NOMO-1 treated with DMSO at 0.1 percent for 48 hours (cell line): ENCODE results near the gene ACOX2.
"Not testable (repeated sequence)": the region's sequence is repeated elsewhere in the genome, so short reads cannot be mapped to it uniquely, and the experiment has no call there.

ENCODE experiments used
- DNase-seq: peaks from one replicate; lab custom pipeline; 2025; ENCODE audit not compliant: unreplicated experiment; lab: John Stamatoyannopoulos, UW

The ACOX2 gene

DNA sequence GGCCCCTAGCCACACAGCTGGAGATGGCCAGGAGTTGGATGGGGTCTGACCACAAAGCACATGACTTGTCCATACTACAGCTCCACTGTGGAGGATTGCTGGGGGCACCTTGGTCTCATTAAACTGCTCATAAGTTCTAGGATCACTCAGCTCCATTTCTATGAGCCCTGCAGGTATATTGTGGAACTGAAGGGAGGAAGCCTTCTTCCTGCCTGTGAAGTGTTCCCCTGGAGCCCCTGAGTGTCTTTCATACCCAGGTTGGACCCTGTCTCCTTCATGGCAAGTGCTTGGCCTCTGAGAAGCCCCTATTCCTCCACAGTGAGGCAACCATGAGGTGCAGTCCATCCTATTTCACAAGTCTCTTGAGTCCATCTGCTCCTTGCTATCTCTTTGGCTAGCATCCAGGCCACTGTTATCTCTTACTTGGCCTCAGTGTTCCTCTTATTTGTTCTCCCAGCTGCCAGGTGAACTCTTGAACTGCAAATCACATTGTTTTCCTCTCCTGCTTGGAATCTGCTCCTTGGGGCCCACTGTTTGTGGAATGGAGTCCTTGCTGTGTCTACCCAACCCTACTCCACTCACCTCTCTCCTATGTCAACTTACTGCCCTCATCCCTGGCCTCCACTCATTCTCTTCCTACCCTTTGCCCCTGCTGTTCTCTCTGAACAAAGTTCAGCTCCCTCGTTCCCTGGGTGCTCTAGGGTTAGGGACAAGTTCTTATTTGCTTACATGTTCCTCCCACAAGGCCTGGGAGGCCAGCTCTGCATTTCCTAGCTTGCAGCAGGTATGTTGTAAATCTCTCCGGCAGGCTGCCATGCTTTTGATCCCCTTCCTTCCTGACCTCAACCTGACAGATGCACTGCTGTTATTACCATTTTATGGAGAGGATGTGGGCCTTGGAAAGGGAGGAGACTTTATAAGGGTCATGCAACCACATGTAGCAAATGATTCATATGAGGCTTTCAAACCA lies 1.2 kb downstream of the ACOX2 start:
- no peak for DNase-seq

DNA sequence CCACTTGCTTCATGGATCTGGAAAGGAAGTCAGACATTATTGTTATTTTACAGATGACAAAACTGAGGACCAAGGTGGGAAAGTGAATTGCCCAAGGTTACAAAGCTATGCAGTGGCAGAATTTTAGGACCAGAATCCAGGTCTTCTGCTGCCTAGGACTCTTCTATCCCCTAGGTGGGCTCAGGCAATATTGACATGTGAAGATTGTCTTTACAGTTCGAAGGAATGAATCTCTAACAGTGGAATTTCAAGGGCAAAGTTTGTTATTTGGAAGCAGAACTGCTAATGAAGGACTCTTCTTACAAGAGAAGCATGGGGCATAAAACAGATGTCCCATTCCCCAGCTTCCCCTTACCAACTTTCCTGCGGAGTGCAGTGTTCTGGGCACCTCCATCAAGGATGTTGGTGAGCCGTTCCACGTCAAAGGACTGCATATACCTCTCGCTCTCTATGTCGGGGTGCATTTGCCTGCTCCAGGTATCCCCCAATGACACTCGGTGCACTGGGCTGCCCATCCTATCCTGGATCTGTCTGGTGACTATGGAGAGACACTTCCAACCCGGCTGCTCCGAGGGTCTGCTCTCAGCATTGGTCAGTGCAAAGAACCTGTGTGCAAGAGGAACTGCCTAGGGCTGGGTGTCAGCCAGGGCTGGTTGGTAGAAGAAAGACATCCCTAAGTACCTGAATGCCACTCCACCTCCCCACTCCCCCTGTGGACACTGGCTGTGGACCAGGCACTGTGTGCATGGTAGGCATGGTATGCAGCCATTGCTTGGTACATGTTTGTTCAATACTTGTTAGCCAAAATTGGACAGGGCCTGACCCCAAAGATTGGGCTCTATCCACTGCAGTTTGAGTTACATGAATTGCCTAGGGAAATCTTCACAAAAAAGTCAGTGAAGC lies 2.1 kb downstream of the ACOX2 start:
- DNase-seq, result no peak

DNA sequence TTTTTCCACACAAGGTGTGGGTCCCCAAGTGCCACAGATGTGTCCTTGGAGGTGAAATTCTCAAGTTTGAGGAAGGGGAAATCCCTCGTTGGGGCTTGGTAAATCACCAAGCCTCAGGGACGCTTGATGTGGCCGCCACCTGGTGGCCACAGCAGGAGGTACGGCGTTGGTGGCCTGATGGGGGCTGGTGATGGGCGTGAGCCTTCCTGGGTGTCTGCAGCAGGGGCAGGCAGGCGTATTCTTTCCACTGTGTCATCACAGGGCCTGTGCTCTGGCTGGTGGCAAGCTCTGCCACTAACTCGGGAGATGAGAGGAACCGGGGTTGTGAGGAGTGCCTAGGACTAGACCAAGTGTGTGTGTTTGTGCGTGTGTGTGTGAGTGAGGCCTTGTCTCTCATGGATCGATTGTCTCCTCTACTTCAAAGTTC lies 4.2 kb downstream of the ACOX2 start:
- peak; percentile 49 for DNase-seq

DNA sequence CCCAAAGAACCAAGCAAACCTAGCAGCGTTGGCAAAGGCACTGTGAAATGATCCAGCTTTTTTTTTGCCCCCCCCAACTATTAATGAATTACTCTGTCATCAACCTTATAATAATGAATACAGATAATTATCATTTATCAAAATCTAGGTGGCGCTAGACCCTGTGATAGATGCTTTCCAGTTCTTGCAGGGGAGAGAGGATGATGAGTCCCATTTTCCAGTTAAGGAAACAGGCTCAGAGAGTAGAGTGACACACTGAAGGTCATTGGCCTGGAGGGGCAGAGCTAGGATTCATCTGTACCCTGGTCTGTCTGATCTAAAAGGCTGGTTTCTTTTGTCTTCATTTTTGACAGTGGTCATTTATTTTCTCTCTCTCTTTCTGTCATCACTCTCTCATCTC lies 5.0 kb downstream of the ACOX2 start:
- DNase-seq, result peak; percentile 14

DNA sequence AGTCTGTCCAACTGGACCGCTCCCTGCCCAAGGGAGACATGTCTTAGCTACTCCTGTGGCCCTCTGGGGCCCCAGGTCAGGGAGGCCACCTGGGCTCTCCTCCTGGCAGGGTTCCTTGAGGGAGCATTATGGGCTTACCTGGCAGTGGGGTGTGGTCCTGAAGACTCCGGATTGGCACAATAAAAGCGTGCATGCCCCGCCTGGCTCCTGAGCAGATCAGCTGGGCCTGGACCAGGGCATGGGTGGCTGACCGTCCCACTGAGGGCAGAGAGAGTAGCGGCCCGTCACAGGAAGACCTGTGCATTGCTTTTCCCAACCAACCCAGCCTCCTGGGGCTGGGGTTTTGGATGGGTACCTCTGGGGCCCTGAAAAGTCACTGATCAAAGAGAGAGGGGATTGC lies 5.4 kb downstream of the ACOX2 start:
- no peak for DNase-seq

DNA sequence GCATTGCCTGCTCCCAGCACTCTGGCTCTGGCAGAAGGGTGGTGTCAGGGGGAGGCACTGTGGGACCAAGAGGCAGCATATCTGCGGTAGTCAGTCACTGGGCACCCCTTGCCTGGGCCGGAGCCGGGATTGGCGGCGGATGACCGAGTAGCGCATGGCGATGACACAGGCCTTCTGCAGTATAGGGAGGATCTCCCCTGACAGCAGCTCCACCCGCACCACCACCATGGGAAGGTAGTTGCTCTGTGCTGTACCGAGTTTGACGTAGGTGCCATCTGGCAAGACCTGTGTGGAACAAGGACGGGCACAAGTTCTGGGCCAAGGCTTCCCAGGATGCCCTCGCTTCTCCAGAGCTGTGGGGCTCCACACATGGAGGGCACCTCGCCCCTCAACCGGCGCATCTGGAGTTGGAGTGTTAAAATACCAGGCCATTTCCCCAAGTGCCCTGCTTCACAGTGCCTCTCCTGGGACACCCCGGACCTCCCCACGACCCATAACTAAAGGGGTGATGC lies 6.6 kb downstream of the ACOX2 start:
- DNase-seq, result no peak

DNA sequence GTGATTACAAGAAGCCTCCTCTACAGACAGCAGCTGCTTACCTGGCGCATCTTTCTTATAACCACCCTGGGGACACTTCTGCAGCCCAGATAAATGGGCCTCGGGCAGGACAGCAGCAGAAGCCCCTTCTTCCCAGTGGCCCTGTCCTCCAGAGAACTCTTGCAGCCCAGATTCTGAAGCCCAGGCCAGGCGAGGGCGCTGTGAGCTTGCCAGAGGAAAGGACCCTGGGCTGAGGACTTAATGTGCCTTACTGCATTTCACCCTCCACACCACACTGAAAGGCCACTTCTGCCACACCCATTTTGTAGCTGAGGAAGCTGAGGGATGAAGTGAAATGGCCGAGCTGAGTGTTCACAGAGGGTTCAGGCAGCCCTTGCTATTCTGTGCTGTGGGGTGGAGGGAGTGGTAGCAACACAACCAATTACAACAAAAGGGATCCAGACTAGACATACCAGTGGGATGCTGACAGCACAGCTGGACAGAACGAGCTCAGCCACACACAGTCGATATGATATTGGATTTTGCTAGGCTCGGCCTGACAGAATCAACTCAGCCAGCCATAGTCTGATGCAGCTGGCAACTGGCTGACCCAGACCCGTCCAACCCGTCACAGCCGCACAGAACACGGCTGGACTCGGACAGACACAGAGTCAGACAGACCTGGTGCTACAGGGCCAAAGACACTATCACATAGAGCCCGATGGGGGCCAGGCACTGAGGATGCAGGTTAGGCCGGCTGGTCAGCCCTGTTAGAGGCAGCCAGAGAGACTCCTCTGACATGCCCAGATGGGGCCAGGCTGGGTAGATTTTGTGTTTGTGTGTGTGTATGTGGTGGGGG lies 7.3 kb downstream of the ACOX2 start:
- DNase-seq, result no peak

DNA sequence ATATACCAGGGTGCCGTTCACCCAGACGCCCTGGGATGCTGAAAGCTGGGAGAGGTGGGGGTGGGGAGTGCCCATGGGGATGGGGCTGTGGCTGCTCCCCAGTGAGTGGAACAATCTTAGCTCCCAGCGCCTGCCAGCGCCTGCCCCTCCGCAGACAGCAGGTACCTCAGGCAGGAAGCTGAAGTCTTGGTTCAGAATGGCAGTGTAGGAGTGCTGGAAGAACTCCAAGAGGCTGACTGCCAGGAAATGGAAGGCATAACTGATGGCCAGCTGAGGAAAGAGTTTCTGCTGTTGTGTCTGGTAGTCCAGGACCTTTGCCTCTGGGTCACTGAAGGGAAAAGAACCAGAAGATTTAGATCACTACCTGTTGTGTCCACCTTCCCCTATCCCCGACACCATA lies 8.4 kb downstream of the ACOX2 start:
- no peak for DNase-seq

DNA sequence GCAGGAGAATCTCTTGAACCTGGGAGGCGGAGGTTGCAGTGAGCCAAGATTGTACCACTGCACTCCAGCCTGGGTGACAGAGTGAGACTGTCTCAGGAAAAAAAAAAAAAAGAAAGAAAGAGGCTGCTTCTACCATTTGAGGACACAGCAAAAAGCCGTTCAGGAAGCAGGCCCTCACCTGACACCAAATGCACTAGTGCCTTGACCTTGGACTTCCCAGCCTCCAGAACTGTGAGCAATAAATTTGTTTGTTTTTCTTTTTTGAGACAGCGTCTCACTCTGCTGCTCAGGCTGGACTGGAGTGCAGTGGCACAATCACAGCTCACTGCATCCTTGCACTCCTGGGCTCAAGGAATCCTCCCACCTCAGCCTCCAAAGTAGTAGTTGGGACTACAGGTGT lies 9.6 kb downstream of the ACOX2 start:
- not testable (repeated sequence) for DNase-seq

DNA sequence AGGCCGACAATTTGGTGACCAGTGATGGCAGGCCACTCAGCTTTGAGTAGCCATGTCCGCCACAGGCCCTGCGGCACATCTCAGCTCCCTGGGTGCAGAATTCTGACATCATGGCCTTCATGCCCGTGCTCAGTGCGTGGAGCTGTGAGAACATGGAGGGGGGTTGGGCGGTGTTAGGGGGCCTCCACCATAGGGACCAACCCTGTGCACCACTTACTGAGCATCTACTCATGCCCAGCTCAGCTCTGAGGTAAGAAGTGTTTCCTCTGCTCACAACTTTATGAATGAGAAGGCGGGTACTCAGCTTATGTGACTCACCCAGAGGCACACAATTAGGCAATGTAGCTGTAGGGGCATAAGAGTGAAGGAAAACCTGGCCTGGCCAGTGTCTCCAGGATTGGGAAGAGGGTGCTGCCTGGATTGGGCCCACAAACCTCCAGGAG lies 10.5 kb downstream of the ACOX2 start:
- DNase-seq, result peak; percentile 93

DNA sequence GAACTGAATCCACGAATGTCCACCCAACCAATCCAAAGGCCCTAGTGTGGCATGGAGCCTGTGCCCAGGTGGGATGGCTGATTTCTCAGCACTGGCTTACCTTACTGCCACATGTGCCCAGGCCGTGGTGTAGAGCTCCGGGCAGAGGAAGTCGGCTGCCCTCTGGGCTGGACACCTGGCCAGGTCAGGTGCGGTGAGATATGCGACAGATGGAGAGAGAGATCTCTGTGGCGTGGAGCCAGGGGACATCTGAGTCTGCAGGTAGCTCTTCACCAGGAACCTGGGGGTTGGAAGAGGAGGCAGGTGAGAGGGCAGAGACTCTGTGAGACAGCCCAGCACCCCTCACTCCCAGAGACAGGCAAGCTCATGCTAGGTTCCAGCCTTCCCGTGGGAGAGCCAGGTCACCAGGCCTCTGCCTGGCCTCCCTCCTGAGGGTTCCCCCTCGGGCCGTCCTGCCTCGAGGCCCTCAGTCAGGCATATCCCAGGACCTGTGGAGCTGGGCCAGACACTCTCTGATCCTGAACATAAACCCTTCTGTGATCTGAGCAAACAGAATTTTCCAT lies 12.6 kb downstream of the ACOX2 start:
- DNase-seq, result no peak

DNA sequence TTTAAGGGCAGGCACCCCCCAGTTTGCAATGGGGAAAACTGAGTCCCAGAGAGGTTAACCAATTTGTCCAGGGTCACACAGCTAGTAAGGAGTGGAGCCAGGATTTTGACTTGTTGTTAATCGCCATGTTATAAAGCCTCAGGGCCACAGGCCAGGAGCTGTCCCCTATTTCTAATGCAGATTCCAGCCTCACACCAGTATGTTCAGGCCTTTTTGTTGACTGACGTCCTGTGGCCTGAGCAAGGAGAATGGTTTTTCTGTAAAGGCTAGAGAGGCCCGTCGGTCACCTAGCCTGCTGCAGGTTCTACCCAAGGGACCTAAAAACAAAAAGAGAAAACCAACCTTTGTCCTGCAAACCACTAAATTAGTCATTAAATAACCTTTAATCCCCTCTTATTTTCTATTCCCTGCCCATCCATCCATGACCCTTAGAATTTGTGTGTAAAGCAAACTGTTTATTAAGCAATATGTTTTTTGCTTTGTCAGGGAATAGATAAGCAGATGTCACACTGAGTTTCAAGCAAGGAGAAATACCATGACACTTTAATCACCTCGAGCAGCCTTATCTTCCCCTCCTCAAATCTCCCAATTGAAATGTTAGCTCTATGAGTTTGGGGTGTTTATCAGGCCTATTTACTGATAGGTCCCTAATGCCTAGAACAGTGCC lies 14.1 kb downstream of the ACOX2 start:
- no peak for DNase-seq

DNA sequence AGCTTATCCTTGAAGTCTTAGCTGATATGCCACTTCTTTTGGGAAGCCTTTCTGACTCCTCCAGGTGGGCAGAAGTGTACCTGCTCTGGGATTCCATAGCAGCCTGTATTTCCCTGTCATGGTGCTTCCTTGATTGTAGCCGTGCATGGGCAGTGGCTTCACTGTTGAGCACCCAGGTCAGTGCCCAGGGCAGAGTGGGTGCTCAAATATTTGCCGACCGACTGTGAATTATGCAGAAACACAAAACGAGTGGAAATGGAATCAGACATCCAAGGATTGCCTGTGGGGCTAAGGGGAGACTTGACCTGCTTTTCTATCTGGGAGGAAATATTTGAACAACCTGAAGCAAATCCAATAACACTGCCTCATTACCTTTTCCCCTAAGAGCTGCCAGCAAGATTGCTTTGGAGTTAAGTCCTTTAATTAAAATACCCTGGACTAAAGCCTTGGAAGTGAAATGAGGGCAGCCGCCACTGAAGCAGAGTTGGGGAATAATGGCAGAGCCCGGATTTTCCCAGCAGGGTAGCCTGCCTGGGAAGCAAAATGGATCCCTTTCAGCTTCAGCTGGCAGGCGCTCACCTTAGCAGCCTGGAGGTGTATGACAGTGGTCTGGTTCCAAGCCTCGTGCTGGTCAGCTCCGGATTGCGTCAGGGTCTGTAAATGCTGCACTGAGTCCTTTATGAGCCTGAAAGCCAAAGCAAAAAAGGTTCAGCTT lies 14.9 kb downstream of the ACOX2 start:
- no peak for DNase-seq

DNA sequence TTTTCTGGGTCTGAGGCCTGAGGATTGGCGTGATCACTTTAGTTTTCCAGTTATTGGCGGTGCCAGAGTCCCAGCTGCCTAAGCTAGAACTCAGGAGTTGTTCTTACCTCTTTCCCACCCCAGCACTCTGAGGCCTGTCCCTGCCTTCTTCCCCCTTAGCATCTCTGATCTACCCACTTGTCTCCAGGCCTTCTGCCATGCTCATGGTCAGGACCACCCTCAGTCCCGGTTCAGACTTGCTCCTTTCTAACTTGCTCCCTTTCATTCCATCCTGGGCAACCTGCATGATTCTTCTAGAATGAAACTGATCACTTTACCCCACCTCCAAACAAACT lies 15.7 kb downstream of the ACOX2 start:
- DNase-seq, result no peak

DNA sequence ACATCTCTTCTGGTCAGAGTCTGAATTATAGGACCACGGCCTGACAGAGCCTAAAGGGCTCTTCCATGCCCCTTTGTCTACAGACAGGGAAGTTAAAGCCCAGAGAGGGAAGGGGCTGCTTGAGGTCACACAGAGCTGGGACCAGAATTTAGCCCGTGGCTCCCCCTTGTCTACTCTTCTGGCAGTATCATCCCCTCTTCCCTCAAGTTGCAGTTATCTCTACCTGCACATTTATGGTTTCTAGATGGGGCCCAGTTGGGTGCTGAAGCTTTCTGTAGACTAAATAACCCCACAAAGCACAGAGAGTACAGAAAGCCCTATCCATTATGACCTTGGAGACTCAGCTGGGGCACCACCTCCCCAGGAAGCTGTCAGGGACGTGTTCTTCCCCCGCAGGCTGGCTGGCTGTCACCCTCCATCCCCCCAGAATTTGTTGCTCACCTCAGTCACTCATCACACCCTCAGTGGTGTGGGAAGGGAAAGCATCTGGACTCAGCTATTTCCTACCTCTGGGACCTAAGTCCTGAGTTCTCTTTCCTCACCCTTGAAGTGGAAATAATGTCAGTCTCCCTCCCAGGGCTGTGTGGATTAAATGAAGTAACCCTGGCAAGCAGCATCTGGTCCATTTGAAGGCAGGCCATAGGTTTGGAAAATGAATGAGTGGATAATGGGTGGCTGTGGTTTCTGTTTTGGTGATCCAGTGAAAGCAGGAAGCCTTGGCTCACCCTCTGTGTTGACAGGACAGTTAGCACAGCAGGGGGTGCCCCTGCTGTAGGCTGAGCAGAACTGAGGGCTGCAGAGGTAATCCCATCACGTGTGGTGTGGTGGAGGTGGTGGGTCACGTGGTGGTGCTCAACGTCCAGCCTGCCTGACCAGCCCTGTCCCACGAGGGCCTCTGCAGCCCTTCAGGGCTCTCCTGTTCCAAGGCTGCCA lies 16.3 kb downstream of the ACOX2 start:
- no peak for DNase-seq

DNA sequence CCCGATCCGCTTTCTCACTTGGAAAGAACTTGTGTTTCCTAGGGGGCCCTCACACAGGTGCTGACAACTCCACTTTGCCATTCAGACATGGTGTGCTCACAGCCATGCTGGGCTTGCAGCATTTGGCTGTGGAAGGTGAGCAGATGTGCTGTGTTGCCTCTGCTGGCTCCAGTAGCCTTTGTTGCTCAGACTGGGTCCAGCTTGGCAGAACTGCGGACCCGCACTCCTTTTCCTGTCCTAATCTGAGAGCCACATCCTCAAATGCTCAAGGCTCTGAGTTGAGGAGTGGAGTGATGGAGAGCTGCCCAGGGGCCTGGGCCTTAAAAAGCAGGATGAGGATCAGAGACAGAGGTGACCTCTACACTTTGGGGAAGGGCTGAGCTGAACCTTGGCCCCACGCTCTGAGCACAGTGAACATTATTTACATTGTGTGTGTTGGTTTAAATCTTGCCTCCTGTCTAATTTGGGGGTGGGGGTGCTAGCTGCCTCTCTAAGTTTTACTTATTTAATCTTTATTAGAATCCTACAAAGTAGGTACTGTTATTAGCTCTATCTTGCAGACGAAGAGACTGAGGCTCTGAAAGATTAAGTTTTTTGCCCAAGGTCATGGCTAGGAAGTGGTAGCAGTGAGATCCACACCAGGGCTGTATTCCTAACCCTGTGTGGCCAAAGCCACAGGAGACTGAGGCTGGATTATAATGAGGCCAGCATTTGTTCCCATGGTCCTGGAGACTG lies 17.2 kb downstream of the ACOX2 start:
- no peak for DNase-seq

DNA sequence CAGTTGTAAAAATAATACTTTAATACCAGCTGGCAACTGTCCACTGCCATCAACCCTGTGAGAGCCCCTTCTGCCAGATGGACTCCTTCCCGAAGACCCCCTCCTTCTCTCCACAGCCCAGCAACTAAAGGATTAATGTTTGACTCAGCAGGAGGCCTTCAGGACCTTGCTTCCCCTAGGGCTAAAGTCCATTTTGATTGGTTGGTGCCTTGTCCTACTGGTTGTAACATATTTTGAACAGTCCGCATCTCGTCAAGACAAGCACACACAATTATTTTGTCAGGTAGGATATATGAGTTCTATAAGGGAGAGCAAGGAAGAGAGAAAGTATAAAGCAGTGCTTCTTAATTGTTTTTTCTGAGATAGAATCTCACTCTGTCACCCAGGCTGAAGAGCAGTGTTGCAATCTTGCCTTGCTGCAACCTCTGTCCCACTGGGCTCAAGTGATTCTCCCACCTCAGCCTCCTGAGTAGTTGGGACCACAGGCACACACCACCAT lies 18.6 kb downstream of the ACOX2 start:
- DNase-seq, result no peak
